Transverse colon (tissue), 4 donors: ENCODE results near the gene PIH1D1.

ENCODE experiments used
- CTCF ChIP-seq, 5 experiments: fragments of 200-600 bp in 3 of 5; fragments of 450-650 bp in 2 of 5; sonication (generic) in 3 of 5; IDR thresholded peaks; 1 replicate in 2 of 5; 2 replicates in 3 of 5; pipeline ENCODE4 v1.5.1; 2016 to 2017; ENCODE audit warnings: antibody characterized with exemption in 5 of 5, inconsistent platforms in 3 of 5, mild to moderate bottlenecking in 2 of 5, moderate library complexity in 1 of 5
- EP300 ChIP-seq: sonication (generic); formaldehyde crosslinking; IDR thresholded peaks from one replicate; pipeline ENCODE4 v1.6.1; 2017; ENCODE audit warnings: antibody characterized with exemption, low read depth
- POLR2A ChIP-seq: fragments of 450-650 bp; IDR thresholded peaks from one replicate; pipeline ENCODE4 v1.6.1; 2016; ENCODE audit warnings: antibody characterized with exemption, mild to moderate bottlenecking, moderate library complexity
- POLR2AphosphoS5 ChIP-seq, 3 donors: sonication (generic); formaldehyde crosslinking; IDR thresholded peaks; one replicate each; pipeline ENCODE4 v1.6.1; 2016; ENCODE audit warnings: antibody characterized with exemption in 3 of 3

DNA sequence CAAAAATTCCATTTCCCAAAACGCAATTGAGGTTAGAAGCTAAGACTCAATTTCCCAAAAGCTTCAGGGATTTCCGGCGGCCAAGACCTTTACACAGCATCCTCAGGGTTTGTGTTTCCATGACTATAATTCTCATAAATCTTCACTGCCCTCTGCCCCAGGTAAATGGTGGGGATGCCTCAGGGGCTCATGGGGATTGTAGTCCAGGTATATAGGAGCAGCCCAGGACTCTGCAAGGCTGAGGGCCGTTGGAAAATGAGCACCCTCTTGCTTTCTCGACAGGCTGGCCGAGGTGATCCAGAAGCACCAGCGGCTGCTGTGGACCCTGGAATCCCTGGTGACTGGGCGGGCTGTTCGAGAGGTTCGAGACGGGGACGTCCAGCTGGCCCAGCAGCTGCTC lies 7.8 kb upstream of the PIH1D1 start:
- no peak for TF ChIP-seq CTCF (IDR thresholded peaks at IDR 0.05)
- no peak for TF ChIP-seq POLR2A
- TF ChIP-seq POLR2AphosphoS5 (IDR thresholded peaks at IDR 0.05): no peak
- no peak for TF ChIP-seq EP300
